WERI-Rb-1 (cell line): ENCODE data around the gene RTN4RL1.

Source experiments
- DNase-seq: peaks from one replicate; pipeline ENCODE4 v3.0.0-alpha.2; 2020
- H3K27ac ChIP-seq: fragments of 250-450 bp; sonication (Bioruptor Pico); 2 replicates; pipeline ENCODE4 v1.5.1; 2020; ENCODE audit warnings: mild to moderate bottlenecking, moderate library complexity
- H3K27me3 ChIP-seq: fragments of 250-450 bp; sonication (Bioruptor Pico); 2 replicates; pipeline ENCODE4 v1.5.1; 2021; ENCODE audit warnings: mild to moderate bottlenecking, low read depth, moderate library complexity; ENCODE audit not compliant: insufficient read depth, severe bottlenecking
- H3K36me3 ChIP-seq: fragments of 250-450 bp; sonication (Bioruptor Pico); 2 replicates; pipeline ENCODE4 v1.5.1; 2020; ENCODE audit warnings: mild to moderate bottlenecking, moderate library complexity
- H3K4me3 ChIP-seq: 2 replicates; pipeline ENCODE4 v1.5.1; 2011; ENCODE audit warnings: low read depth, mild to moderate bottlenecking, control low read depth, low read length
- H3K9me3 ChIP-seq: fragments of 250-450 bp; sonication (Bioruptor Pico); 2 replicates; pipeline ENCODE4 v1.5.1; 2021; ENCODE audit warnings: mild to moderate bottlenecking, moderate library complexity; ENCODE audit not compliant: severe bottlenecking
- TF ChIP-seq, protein P1 (sequence below): IDR thresholded peaks from 2 replicates; pipeline ENCODE4 v1.5.1; 2011; ENCODE audit warnings: low read depth, mild to moderate bottlenecking, control low read depth, inconsistent platforms, low read length

RTN4RL1 gene

DNA sequence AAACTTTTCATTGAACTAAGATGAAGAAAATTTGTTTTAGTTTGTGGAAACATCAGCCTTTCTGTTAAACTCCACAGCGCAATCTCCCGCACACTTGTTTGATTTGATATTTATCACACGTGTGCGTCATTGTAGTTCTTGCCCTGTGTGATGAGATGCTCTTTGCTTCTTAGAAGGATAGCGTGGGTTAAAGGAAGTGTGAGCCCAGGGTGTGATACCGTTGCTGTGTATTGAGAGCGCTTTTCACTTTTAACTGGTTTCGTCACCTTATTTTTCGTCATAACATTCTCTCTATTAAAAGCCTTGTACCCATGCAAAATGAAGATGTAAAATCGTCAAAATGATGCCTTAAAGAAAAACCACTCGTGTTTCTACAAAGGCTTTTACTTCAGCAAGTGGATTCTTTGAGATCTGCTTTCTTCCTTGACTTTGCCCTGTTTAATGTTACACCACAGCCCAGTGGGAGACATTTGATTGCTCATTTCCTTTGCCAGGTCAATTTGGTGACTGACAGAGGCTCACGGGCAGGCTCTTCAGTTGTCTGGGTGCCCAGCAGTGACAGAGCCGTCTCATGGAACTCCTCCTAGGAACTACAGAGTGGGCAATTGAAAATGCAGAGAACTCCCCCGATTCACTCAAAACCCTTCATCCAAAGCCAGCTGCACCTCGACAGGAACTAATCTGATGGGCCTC, 134.2 kb downstream of the RTN4RL1 start:
- Histone ChIP-seq H3K36me3 (peaks cover 88% of the 10 kb centered on the region), H3K27ac (no peak overlapping the region), H3K4me3 (no peak overlapping the region), H3K27me3 (no peaks in the 10 kb centered on the region), H3K9me3 (no peaks in the 10 kb centered on the region)
- no peak for DNase-seq
- TF ChIP-seq, protein P1, sequence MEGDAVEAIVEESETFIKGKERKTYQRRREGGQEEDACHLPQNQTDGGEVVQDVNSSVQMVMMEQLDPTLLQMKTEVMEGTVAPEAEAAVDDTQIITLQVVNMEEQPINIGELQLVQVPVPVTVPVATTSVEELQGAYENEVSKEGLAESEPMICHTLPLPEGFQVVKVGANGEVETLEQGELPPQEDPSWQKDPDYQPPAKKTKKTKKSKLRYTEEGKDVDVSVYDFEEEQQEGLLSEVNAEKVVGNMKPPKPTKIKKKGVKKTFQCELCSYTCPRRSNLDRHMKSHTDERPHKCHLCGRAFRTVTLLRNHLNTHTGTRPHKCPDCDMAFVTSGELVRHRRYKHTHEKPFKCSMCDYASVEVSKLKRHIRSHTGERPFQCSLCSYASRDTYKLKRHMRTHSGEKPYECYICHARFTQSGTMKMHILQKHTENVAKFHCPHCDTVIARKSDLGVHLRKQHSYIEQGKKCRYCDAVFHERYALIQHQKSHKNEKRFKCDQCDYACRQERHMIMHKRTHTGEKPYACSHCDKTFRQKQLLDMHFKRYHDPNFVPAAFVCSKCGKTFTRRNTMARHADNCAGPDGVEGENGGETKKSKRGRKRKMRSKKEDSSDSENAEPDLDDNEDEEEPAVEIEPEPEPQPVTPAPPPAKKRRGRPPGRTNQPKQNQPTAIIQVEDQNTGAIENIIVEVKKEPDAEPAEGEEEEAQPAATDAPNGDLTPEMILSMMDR = no peak

DNA sequence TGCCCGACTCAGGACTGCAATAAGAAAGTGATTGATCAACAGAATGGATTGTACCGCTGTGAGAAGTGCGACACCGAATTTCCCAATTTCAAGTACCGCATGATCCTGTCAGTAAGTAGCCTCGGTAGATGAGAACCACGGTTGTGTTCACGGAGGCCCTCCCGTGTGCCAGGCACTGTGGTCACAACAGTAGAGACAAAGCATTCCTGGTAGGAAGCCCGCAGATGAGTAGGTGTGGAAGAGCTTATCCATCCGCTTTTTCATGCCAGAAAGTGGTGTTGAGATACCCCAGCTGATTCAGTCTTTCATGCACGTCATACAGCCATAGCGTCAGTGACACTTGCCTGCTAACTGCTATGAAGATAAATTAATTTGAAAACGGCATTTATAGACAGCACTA, 136.4 kb downstream of the RTN4RL1 start:
- Histone ChIP-seq H3K4me3 (no peak overlapping the region), H3K36me3 (peaks cover 95% of the 10 kb centered on the region), H3K9me3 (no peaks in the 10 kb centered on the region), H3K27me3 (no peaks in the 10 kb centered on the region), H3K27ac (no peak overlapping the region)
- TF ChIP-seq, protein P1 = no peak
- no peak for DNase-seq
